Neuronal stem cell (in vitro differentiated cells): ENCODE results near the gene KRTAP5-7.
"Not testable (repeated sequence)": the region's sequence is repeated elsewhere in the genome, so short reads cannot be mapped to it uniquely, and the experiment has no call there.

Source experiments
- DNase-seq: peaks from one replicate; pipeline ENCODE4 v3.0.0-alpha.2; 2013; ENCODE audit warnings: low spot score
- H2AFZ ChIP-seq: one replicate; pipeline ENCODE4 v1.6.1; 2013; ENCODE audit warnings: mild to moderate bottlenecking, low read length, inconsistent platforms
- H2AK5ac ChIP-seq: 2 replicates; pipeline ENCODE4 v1.6.1; 2013; ENCODE audit warnings: low read depth, mild to moderate bottlenecking, inconsistent platforms, low read length, moderate library complexity, mixed read lengths
- H2BK120ac ChIP-seq: 2 replicates; pipeline ENCODE4 v1.6.1; 2013; ENCODE audit warnings: low read depth, mild to moderate bottlenecking, inconsistent platforms, low read length, moderate library complexity, mixed read lengths
- H2BK12ac ChIP-seq: one replicate; pipeline ENCODE4 v1.6.1; 2013; ENCODE audit warnings: low read length, inconsistent platforms
- H2BK15ac ChIP-seq: 2 replicates; pipeline ENCODE4 v1.6.1; 2013; ENCODE audit warnings: mild to moderate bottlenecking, low read length, inconsistent platforms, mixed read lengths
- H2BK5ac ChIP-seq: one replicate; pipeline ENCODE4 v1.6.1; 2013; ENCODE audit warnings: inconsistent platforms, mild to moderate bottlenecking, low read length, moderate library complexity
- H3K14ac ChIP-seq: one replicate; pipeline ENCODE4 v1.6.1; 2013; ENCODE audit warnings: low read length, inconsistent platforms
- H3K18ac ChIP-seq: 2 replicates; pipeline ENCODE4 v1.6.1; 2013; ENCODE audit warnings: low read length, inconsistent platforms
- H3K23ac ChIP-seq: 2 replicates; pipeline ENCODE4 v1.6.1; 2013; ENCODE audit warnings: low read depth, mild to moderate bottlenecking, mixed read lengths, low read length, inconsistent platforms; ENCODE audit not compliant: poor library complexity
- H3K27ac ChIP-seq: replicated peaks from 3 replicates; pipeline ENCODE4 v1.5.1; 2013; ENCODE audit warnings: low read length, inconsistent platforms
- H3K27me3 ChIP-seq, 3 experiments: 2 replicates each; pipeline ENCODE4 v1.6.1; 2013; ENCODE audit warnings: low read length in 3 of 3, mild to moderate bottlenecking in 2 of 3, inconsistent platforms in 1 of 3, low read depth in 1 of 3, mixed read lengths in 1 of 3, moderate library complexity in 1 of 3; ENCODE audit not compliant: control insufficient read depth in 3 of 3, insufficient read depth in 3 of 3
- H3K36me3 ChIP-seq, 2 donors: replicated peaks in 1 of 2; 2 replicates each; pipeline ENCODE4 v1.6.1; 2013; ENCODE audit warnings: low read length in 2 of 2; ENCODE audit not compliant: control insufficient read depth in 2 of 2, insufficient read depth in 2 of 2
- H3K4ac ChIP-seq: 2 replicates; pipeline ENCODE4 v1.6.1; 2013; ENCODE audit warnings: inconsistent platforms, mild to moderate bottlenecking, low read length, moderate library complexity
- H3K4me1 ChIP-seq, 2 donors: 1 replicate in 1 of 2; 2 replicates in 1 of 2; pipeline ENCODE4 v1.6.1; 2013; ENCODE audit warnings: low read length in 2 of 2, low read depth in 1 of 2; ENCODE audit not compliant: control insufficient read depth in 2 of 2, insufficient read depth in 1 of 2
- H3K4me2 ChIP-seq: one replicate; pipeline ENCODE4 v1.6.1; 2013; ENCODE audit warnings: mild to moderate bottlenecking, low read length, inconsistent platforms; ENCODE audit not compliant: insufficient read depth, poor library complexity, severe bottlenecking
- H3K4me3 ChIP-seq, 2 donors: 2 replicates each; pipeline ENCODE4 v1.5.1; 2013; ENCODE audit warnings: low read length in 2 of 2, mild to moderate bottlenecking in 2 of 2, inconsistent platforms in 1 of 2, moderate library complexity in 1 of 2
- H3K79me1 ChIP-seq: one replicate; pipeline ENCODE4 v1.6.1; 2013; ENCODE audit warnings: low read depth, mild to moderate bottlenecking, inconsistent platforms, low read length, moderate library complexity
- H3K9ac ChIP-seq: one replicate; pipeline ENCODE4 v1.6.1; 2013; ENCODE audit warnings: mild to moderate bottlenecking, low read depth, low read length, inconsistent platforms; ENCODE audit not compliant: poor library complexity
- H3K9me3 ChIP-seq, 2 donors: replicated peaks in 1 of 2; 2 replicates each; pipeline versions ENCODE3 to v1.6.1; 2013; ENCODE audit warnings: low read length in 2 of 2, mild to moderate bottlenecking in 2 of 2, inconsistent platforms in 1 of 2, low read depth in 1 of 2, mixed read lengths in 1 of 2, moderate library complexity in 1 of 2; ENCODE audit not compliant: control insufficient read depth in 2 of 2, insufficient read depth in 1 of 2
- H4K8ac ChIP-seq: one replicate; pipeline ENCODE4 v1.6.1; 2013; ENCODE audit warnings: low read depth, mild to moderate bottlenecking, inconsistent platforms, low read length, moderate library complexity
- H4K91ac ChIP-seq: one replicate; pipeline ENCODE4 v1.6.1; 2013; ENCODE audit warnings: low read length, low read depth, mild to moderate bottlenecking, inconsistent platforms; ENCODE audit not compliant: poor library complexity
- WGBS, 2 donors: extraction: QIAGEN DNeasy Blood & Tissue Kit; methylation state at CpG; one replicate each; pipeline ENCODE4 v1.1.7; 2013; ENCODE audit warnings: missing lambda C conversion rate in 2 of 2, mixed read lengths in 1 of 2; ENCODE audit not compliant: insufficient read length in 2 of 2, insufficient replicate concordance in 1 of 2; ENCODE audit errors: extremely low coverage in 2 of 2; 5-methylcytosine and 5-hydroxymethylcytosine counted together

The KRTAP5-7 gene

DNA sequence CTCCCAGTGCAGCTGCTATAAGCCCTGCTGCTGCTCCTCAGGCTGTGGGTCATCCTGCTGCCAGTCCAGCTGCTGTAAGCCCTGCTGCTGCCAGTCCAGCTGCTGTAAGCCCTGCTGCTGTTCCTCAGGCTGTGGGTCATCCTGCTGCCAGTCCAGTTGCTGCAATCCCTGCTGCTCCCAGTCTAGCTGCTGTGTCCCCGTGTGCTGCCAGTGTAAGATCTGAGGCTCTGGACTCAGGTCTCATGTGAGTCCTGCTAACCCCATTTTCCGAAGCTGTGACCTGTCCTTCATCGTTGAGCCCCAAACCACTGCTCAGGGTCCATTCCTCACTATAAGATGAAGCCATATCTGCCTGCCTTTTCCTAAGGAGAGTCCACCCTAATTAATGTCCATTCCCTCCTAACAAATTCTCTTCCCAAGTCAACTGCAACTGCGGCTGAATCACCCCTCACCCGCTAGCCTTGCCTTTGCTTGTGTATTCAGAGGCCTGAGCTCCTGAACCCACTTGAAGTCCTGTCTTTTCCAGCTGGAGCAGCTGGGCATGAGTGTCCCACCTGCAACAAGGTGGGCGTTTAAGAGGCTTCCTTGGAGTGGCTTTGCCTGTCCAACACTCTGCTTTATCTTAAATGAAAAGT, 626 bp downstream of the KRTAP5-7 start:
- H3K18ac ChIP-seq = no peak overlapping the region
- no peak overlapping the region for H2AFZ ChIP-seq
- H3K4ac ChIP-seq = no peak overlapping the region
- H3K27ac ChIP-seq = no peak overlapping the region
- H3K23ac ChIP-seq = peak overlapping the region; percentile 53
- H2AK5ac ChIP-seq = no peak overlapping the region
- H3K4me3 ChIP-seq = no peak overlapping the region
- no CpG with 5 or more reads among the region's 6 CpGs for WGBS, 2 donors
- H4K91ac ChIP-seq = no peak overlapping the region
- no peak overlapping the region for H2BK12ac ChIP-seq
- no peak overlapping the region for H3K4me2 ChIP-seq
- H3K14ac ChIP-seq = no peak overlapping the region
- H3K9ac ChIP-seq = peak overlapping the region; percentile 40
- DNase-seq = no peak
- peaks cover 0 to 5% (median 0%) of the 10 kb centered on the region in 3 experiments for H3K27me3 ChIP-seq
- H3K4me1 ChIP-seq = no peaks in the 10 kb centered on the region
- H2BK5ac ChIP-seq = no peak overlapping the region
- no peak overlapping the region for H2BK120ac ChIP-seq
- H4K8ac ChIP-seq = no peak overlapping the region
- no peaks in the 10 kb centered on the region for H3K79me1 ChIP-seq
- H3K9me3 ChIP-seq = no peaks in the 10 kb centered on the region
- H2BK15ac ChIP-seq = no peak overlapping the region
- H3K36me3 ChIP-seq = no peaks in the 10 kb centered on the region

- Histone ChIP-seq H3K27ac (no peak overlapping the region), H2AK5ac (no peak overlapping the region), H3K9me3 (no peaks in the 10 kb centered on the region), H3K79me1 (no peaks in the 10 kb centered on the region), H2BK12ac (no peak overlapping the region), H3K4me3 (no peak overlapping the region), H4K8ac (no peak overlapping the region), H3K36me3 (no peaks in the 10 kb centered on the region), H3K14ac (no peak overlapping the region), H3K27me3 (peaks cover 0 to 5% (median 0%) of the 10 kb centered on the region in 3 experiments), H2BK120ac (no peak overlapping the region), H3K4me2 (no peak overlapping the region), H3K4me1 (no peaks in the 10 kb centered on the region), H3K18ac (no peak overlapping the region), H3K23ac (peak overlapping the region; percentile 85), H2AFZ (no peak overlapping the region), H3K4ac (no peak overlapping the region), H3K9ac (no peak overlapping the region), H2BK15ac (no peak overlapping the region), H4K91ac (no peak overlapping the region), H2BK5ac (no peak overlapping the region)
- DNase-seq = no peak
- WGBS, 2 donors = no CpG with 5 or more reads among the region's 11 CpGs
Measured at GRCh38 chr11:71530602-71531001, 3.5 kb downstream of the KRTAP5-7 start.

DNA sequence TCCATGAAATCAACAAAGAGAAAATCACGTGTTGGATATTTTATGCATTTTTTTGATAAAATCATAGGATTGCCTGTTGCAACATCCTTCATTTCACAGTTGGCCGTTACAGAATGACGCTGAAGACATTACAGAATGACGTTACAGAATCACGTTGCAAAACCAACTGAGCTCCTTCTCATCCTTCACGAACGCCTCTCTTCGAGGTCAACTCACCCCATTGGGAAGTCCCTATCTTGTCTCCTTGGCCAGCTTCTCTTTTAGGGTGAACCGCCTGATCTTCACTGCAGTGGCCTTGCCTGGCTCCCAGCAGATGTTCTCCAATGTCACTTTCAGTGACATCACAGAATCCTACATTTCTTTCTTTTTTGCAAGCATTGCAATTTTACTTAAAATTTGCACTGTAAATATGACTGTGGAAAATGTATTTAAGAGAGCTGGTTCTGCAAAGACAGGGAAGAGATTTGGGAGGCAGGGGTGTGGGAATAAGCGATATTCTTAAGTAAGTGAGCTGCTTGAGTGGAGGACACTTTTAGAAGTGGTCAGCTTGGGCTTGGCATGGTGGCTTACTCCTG, 5.1 kb downstream of the KRTAP5-7 start:
- Histone ChIP-seq H3K4ac (no peak overlapping the region), H4K8ac (no peak overlapping the region), H3K9me3 (no peaks in the 10 kb centered on the region), H2BK12ac (no peak overlapping the region), H3K23ac (no peak overlapping the region), H3K4me1 (no peaks in the 10 kb centered on the region), H3K14ac (no peak overlapping the region), H2AK5ac (no peak overlapping the region), H3K79me1 (no peaks in the 10 kb centered on the region), H2BK15ac (no peak overlapping the region), H4K91ac (no peak overlapping the region), H3K36me3 (no peaks in the 10 kb centered on the region), H3K4me3 (no peak overlapping the region), H3K27me3 (peaks cover 0 to 5% (median 0%) of the 10 kb centered on the region in 3 experiments), H2AFZ (no peak overlapping the region), H2BK5ac (no peak overlapping the region), H2BK120ac (no peak overlapping the region), H3K9ac (no peak overlapping the region), H3K4me2 (no peak overlapping the region), H3K27ac (no peak overlapping the region), H3K18ac (no peak overlapping the region)
- DNase-seq = no peak
- no CpG with 5 or more reads among the region's 10 CpGs for WGBS, 2 donors

- H3K27ac ChIP-seq = not testable (repeated sequence)
Measured at GRCh38 chr11:71534711-71535608, 7.9 kb downstream of the KRTAP5-7 start.

More at GRCh38 chr11:71534711-71535608, 7.9 kb downstream of the KRTAP5-7 start:
- H3K4me3 ChIP-seq, H3K14ac ChIP-seq, H2BK5ac ChIP-seq, H2BK15ac ChIP-seq, H3K9me3 ChIP-seq, H2BK120ac ChIP-seq, H3K27me3 ChIP-seq, H3K4me2 ChIP-seq, H3K18ac ChIP-seq, H3K4ac ChIP-seq, H3K36me3 ChIP-seq, H2AK5ac ChIP-seq, H2AFZ ChIP-seq, H2BK12ac ChIP-seq, DNase-seq, H4K91ac ChIP-seq, H3K9ac ChIP-seq, H3K23ac ChIP-seq, H3K4me1 ChIP-seq, H4K8ac ChIP-seq, H3K79me1 ChIP-seq: not testable (repeated sequence)
- WGBS, 2 donors = no CpG with 5 or more reads among the region's 17 CpGs
